ENCODE data around the gene TWNK.

The TWNK gene

GRCh38 chr10:101038484-101038883, 51.1 kb downstream of the TWNK start:
- H3K4me3 ChIP-seq (ENCODE audit: low read length), result no peak overlapping the region
- no peak for DNase-seq (ENCODE audit: low read depth)

GRCh38 chr10:101040061-101040460, 52.7 kb downstream of the TWNK start:
- no peak for DNase-seq (ENCODE audit: low read depth)

More at GRCh38 chr10:101038484-101038883, 51.1 kb downstream of the TWNK start:
- TF ChIP-seq CTCF (conservative IDR thresholded peaks at IDR 0.05; ENCODE audit: low read length), result no peak

GRCh38 chr10:101040851-101041250, 53.5 kb downstream of the TWNK start:
- no peak for DNase-seq (ENCODE audit: low read depth)
- no peak overlapping the region for H3K4me3 ChIP-seq (ENCODE audit: low read length)
- no peak for TF ChIP-seq CTCF (conservative IDR thresholded peaks at IDR 0.05; ENCODE audit: low read length)

More at GRCh38 chr10:101040061-101040460, 52.7 kb downstream of the TWNK start:
- no peak overlapping the region for H3K4me3 ChIP-seq (ENCODE audit: low read length)
- no peak for TF ChIP-seq CTCF (conservative IDR thresholded peaks at IDR 0.05; ENCODE audit: low read length)

GRCh38 chr10:101041252-101041761, 54.0 kb downstream of the TWNK start:
- peak; percentile 88 for TF ChIP-seq CTCF (conservative IDR thresholded peaks at IDR 0.05; ENCODE audit: low read length)
- DNase-seq (ENCODE audit: low read depth), result peak; percentile 89

GRCh38 chr10:101042118-101042517, 54.8 kb downstream of the TWNK start:
- no peak for TF ChIP-seq CTCF (conservative IDR thresholded peaks at IDR 0.05; ENCODE audit: low read length)
- H3K4me3 ChIP-seq (ENCODE audit: low read length), result peak overlapping the region; percentile 69
- DNase-seq (ENCODE audit: low read depth), result no peak

More at GRCh38 chr10:101041252-101041761, 54.0 kb downstream of the TWNK start:
- H3K4me3 ChIP-seq (ENCODE audit: low read length), result no peak overlapping the region

- TF ChIP-seq CTCF (conservative IDR thresholded peaks at IDR 0.05; ENCODE audit: low read length), result no peak
- DNase-seq (ENCODE audit: low read depth), result peak; percentile 96
- peak overlapping the region; percentile 69 for H3K4me3 ChIP-seq (ENCODE audit: low read length)
Observed at GRCh38 chr10:101042667-101043362, 55.5 kb downstream of the TWNK start.

GRCh38 chr10:101043363-101043707, 56.0 kb downstream of the TWNK start:
- no peak for DNase-seq (ENCODE audit: low read depth)
- H3K4me3 ChIP-seq (ENCODE audit: low read length), result peak overlapping the region; percentile 69
- no peak for TF ChIP-seq CTCF (conservative IDR thresholded peaks at IDR 0.05; ENCODE audit: low read length)

All from AG10803 (cell line).